ENCODE data around the gene KIF5C. TPM values are rescaled to one million over a fixed set of nuclear protein-coding genes. Genes with fewer than 3 reads are reported as not detected.

KIF5C gene
- polyA plus RNA-seq, 2 donors, result 0.16 to 0.18 TPM

- H3K27me3 ChIP-seq (ENCODE audit: control insufficient read depth in 1 of 2, insufficient read depth in 2 of 2, low read length in 2 of 2), result no peaks in the 10 kb centered on the region
- H3K4me3 ChIP-seq (ENCODE audit: low read depth in 1 of 2, low read length in 2 of 2), result no peak overlapping the region
- peaks cover 0 to 3% of the 10 kb centered on the region in 2 donors for H3K4me1 ChIP-seq (ENCODE audit: control insufficient read depth in 2 of 2, insufficient read depth in 2 of 2, low read length in 1 of 2)
- no peaks in the 10 kb centered on the region for H3K36me3 ChIP-seq (ENCODE audit: control insufficient read depth in 2 of 2, insufficient read depth in 2 of 2, low read length in 1 of 2)
- peaks cover 0 to 2% of the 10 kb centered on the region in 2 donors for H3K9me3 ChIP-seq (ENCODE audit: control insufficient read depth in 2 of 2, insufficient read depth in 1 of 2, low read depth in 1 of 2, low read length in 1 of 2)
- H3K27ac ChIP-seq (ENCODE audit: low read depth in 2 of 2, low read length in 1 of 2), result no peak overlapping the region
- WGBS, 2 donors, result 81% methylated on average over 4 of the region's 4 CpGs
These were observed 39.4 kb downstream of the KIF5C start for GRCh38 chr2:148914463-148914862.

- H3K4me3 ChIP-seq (ENCODE audit: low read depth in 1 of 2, low read length in 2 of 2), result no peak overlapping the region
- peaks cover 0 to 2% of the 10 kb centered on the region in 2 donors for H3K9me3 ChIP-seq (ENCODE audit: control insufficient read depth in 2 of 2, insufficient read depth in 1 of 2, low read depth in 1 of 2, low read length in 1 of 2)
- H3K27ac ChIP-seq (ENCODE audit: low read depth in 2 of 2, low read length in 1 of 2), result no peak overlapping the region
- WGBS, 2 donors, result 78 to 94% methylated on average over 1 of the region's 1 CpG
- no peaks in the 10 kb centered on the region for H3K27me3 ChIP-seq (ENCODE audit: control insufficient read depth in 1 of 2, insufficient read depth in 2 of 2, low read length in 2 of 2)
- H3K36me3 ChIP-seq (ENCODE audit: control insufficient read depth in 2 of 2, insufficient read depth in 2 of 2, low read length in 1 of 2), result no peaks in the 10 kb centered on the region
- H3K4me1 ChIP-seq (ENCODE audit: control insufficient read depth in 2 of 2, insufficient read depth in 2 of 2, low read length in 1 of 2), result peaks cover 0 to 3% of the 10 kb centered on the region in 2 donors
These were observed 42.4 kb downstream of the KIF5C start for GRCh38 chr2:148917431-148917830.

- Histone ChIP-seq H3K9me3 (ENCODE audit: control insufficient read depth in 2 of 2, insufficient read depth in 1 of 2, low read depth in 1 of 2, low read length in 1 of 2) (peaks cover 0 to 2% of the 10 kb centered on the region in 2 donors), H3K27me3 (ENCODE audit: control insufficient read depth in 1 of 2, insufficient read depth in 2 of 2, low read length in 2 of 2) (no peaks in the 10 kb centered on the region), H3K27ac (ENCODE audit: low read depth in 2 of 2, low read length in 1 of 2) (no peak overlapping the region), H3K4me3 (ENCODE audit: low read depth in 1 of 2, low read length in 2 of 2) (no peak overlapping the region), H3K36me3 (ENCODE audit: control insufficient read depth in 2 of 2, insufficient read depth in 2 of 2, low read length in 1 of 2) (no peaks in the 10 kb centered on the region), H3K4me1 (ENCODE audit: control insufficient read depth in 2 of 2, insufficient read depth in 2 of 2, low read length in 1 of 2) (peaks cover 0 to 3% of the 10 kb centered on the region in 2 donors)
- 72 to 82% methylated on average over 2 of the region's 2 CpGs for WGBS, 2 donors
These were observed 43.5 kb downstream of the KIF5C start for GRCh38 chr2:148918554-148918953.

DNA sequence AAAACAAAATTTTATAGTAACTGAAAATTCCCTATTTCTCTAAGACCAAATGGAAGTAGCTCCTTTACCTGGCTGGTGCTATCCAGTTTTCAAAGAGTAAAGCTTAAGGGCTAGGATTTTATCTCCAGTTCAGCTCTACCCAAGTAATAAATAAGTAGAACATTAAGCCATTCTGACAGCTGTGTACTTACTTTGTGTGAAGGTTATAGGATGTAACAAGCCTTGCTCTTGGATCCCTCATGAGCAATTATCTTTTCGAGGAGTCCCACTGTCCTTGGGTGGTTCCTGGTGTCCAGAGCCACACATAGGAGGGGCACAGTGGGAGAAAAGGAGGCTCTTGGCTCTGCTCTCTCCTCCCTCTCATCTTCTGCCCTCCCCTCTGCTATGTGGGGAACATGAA, 45.5 kb downstream of the KIF5C start:
- WGBS, 2 donors, result 69 to 83% methylated on average over 1 of the region's 1 CpG
- peaks cover 0 to 3% of the 10 kb centered on the region in 2 donors for H3K4me1 ChIP-seq (ENCODE audit: control insufficient read depth in 2 of 2, insufficient read depth in 2 of 2, low read length in 1 of 2)
- H3K27ac ChIP-seq (ENCODE audit: low read depth in 2 of 2, low read length in 1 of 2), result no peak overlapping the region
- peaks cover 0 to 2% of the 10 kb centered on the region in 2 donors for H3K9me3 ChIP-seq (ENCODE audit: control insufficient read depth in 2 of 2, insufficient read depth in 1 of 2, low read depth in 1 of 2, low read length in 1 of 2)
- no peaks in the 10 kb centered on the region for H3K36me3 ChIP-seq (ENCODE audit: control insufficient read depth in 2 of 2, insufficient read depth in 2 of 2, low read length in 1 of 2)
- no peak overlapping the region for H3K4me3 ChIP-seq (ENCODE audit: low read depth in 1 of 2, low read length in 2 of 2)
- H3K27me3 ChIP-seq (ENCODE audit: control insufficient read depth in 1 of 2, insufficient read depth in 2 of 2, low read length in 2 of 2), result no peaks in the 10 kb centered on the region

GRCh38 chr2:148922062-148922461, 47.0 kb downstream of the KIF5C start:
- 95 to 97% methylated on average over 5 of the region's 5 CpGs for WGBS, 2 donors
- Histone ChIP-seq H3K36me3 (ENCODE audit: control insufficient read depth in 2 of 2, insufficient read depth in 2 of 2, low read length in 1 of 2) (no peaks in the 10 kb centered on the region), H3K4me1 (ENCODE audit: control insufficient read depth in 2 of 2, insufficient read depth in 2 of 2, low read length in 1 of 2) (peaks cover 0 to 2% of the 10 kb centered on the region in 2 donors), H3K27ac (ENCODE audit: low read depth in 2 of 2, low read length in 1 of 2) (no peak overlapping the region), H3K27me3 (ENCODE audit: control insufficient read depth in 1 of 2, insufficient read depth in 2 of 2, low read length in 2 of 2) (no peaks in the 10 kb centered on the region), H3K9me3 (ENCODE audit: control insufficient read depth in 2 of 2, insufficient read depth in 1 of 2, low read depth in 1 of 2, low read length in 1 of 2) (peaks cover 0 to 2% of the 10 kb centered on the region in 2 donors), H3K4me3 (ENCODE audit: low read depth in 1 of 2, low read length in 2 of 2) (no peak overlapping the region)

DNA sequence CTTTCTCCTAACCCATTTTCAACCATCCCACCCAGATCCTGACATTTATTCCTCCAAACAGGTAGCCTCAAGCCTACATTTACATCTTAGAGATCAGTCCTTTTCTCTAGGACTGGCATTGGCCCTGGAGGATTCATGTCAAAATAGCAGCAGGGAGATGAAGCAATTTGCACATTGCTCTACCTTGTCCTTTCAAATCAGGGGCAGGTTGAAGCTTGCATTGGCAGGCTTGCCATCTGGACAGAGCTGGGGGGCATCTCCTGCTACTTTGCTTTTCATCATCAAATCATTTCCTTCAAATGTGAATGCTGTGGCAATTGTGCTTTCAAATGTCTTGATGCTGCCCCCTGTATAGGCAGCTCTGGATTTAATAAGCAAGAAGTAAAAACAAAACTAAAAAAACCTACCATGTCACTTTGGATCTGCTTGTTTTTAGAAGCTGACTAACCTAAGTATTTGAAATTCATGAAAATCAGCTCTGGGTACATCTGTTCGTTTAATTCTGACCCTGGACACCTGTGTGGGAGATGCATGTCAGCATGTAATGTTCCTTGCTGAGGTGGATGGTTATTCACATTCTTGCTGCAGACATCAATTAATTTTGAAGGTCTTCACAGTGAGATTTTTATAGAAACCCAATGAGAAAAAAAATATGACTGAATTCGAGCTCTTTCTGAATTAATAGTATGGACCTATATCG, 47.9 kb downstream of the KIF5C start:
- H3K27ac ChIP-seq (ENCODE audit: low read depth in 2 of 2, low read length in 1 of 2), result no peak overlapping the region
- 75 to 81% methylated on average over 3 of the region's 3 CpGs for WGBS, 2 donors
- peaks cover 0 to 3% of the 10 kb centered on the region in 2 donors for H3K4me1 ChIP-seq (ENCODE audit: control insufficient read depth in 2 of 2, insufficient read depth in 2 of 2, low read length in 1 of 2)
- no peaks in the 10 kb centered on the region for H3K36me3 ChIP-seq (ENCODE audit: control insufficient read depth in 2 of 2, insufficient read depth in 2 of 2, low read length in 1 of 2)
- H3K4me3 ChIP-seq (ENCODE audit: low read depth in 1 of 2, low read length in 2 of 2), result no peak overlapping the region
- peaks cover 0 to 2% of the 10 kb centered on the region in 2 donors for H3K9me3 ChIP-seq (ENCODE audit: control insufficient read depth in 2 of 2, insufficient read depth in 1 of 2, low read depth in 1 of 2, low read length in 1 of 2)
- H3K27me3 ChIP-seq (ENCODE audit: control insufficient read depth in 1 of 2, insufficient read depth in 2 of 2, low read length in 2 of 2), result no peaks in the 10 kb centered on the region

DNA sequence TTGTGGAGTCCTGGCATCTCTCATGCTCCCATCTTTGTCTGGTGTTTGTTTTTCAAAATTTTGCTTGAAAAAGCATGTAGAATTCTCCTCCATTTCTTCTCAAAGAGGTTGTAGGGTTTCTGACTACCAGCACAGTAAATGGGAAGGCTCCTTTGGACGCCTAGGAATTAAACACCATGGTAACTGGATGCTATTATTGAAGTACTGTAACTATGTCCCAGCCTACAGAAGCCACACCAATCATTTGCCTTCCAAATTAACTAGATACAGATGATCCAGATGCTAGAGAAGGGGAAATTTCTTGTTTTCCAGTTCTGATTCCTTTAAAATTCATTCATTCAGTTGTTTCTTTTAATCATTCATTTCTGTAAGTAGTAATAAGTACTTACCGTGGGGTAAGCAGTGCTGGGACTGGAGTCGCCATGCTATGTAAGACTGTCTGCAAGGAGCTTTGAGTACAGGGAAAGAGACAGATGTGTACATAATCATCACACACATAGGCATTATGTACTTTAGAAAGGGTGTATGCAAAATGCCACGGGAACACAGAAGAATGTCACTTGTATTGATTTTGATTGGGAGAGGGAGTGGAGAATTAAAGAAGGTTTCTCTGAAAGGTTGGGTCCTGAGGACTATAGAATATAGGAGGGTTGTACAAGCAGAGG, 49.6 kb downstream of the KIF5C start:
- Histone ChIP-seq H3K4me1 (ENCODE audit: control insufficient read depth in 2 of 2, insufficient read depth in 2 of 2, low read length in 1 of 2) (peaks cover 0 to 3% of the 10 kb centered on the region in 2 donors), H3K27me3 (ENCODE audit: control insufficient read depth in 1 of 2, insufficient read depth in 2 of 2, low read length in 2 of 2) (no peaks in the 10 kb centered on the region), H3K9me3 (ENCODE audit: control insufficient read depth in 2 of 2, insufficient read depth in 1 of 2, low read depth in 1 of 2, low read length in 1 of 2) (no peaks in the 10 kb centered on the region), H3K27ac (ENCODE audit: low read depth in 2 of 2, low read length in 1 of 2) (no peak overlapping the region), H3K36me3 (ENCODE audit: control insufficient read depth in 2 of 2, insufficient read depth in 2 of 2, low read length in 1 of 2) (no peaks in the 10 kb centered on the region), H3K4me3 (ENCODE audit: low read depth in 1 of 2, low read length in 2 of 2) (no peak overlapping the region)
- 88% methylated on average over 4 of the region's 4 CpGs for WGBS, 2 donors

DNA sequence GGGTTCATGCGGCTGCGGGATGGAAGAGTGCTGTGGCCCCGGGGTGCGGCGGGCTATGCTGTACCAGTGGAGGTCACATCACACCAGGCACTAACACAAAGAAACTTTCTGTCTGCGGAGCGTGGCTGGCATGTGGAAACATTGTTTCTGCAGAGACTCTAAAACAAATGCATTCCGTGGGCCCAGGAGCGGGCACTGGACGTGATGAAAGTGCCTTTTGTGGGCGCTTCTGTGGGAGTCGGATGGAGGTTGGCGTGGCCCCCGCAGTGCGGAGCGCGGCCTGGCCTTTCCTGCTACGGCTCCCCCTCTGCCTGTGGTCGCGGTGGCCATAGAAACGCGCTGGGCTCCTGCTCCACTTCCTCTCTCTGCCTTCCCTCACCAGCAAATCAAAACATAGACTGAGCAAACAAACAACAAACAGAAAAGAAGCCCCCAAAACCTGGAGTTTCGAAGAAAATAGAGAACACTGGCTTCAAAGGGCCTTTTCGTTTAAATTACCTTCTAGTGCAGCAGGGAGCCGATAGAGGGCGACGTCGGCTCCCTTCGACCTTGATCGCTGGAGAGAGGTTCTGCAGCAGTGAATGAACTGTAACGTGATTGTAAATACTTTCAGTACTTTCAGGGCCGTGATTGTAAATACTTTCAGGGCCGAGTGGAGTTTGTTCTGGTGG, 51.4 kb downstream of the KIF5C start:
- H3K4me1 ChIP-seq (ENCODE audit: control insufficient read depth in 2 of 2, insufficient read depth in 2 of 2, low read length in 1 of 2), result peaks cover 0 to 3% of the 10 kb centered on the region in 2 donors
- H3K27me3 ChIP-seq (ENCODE audit: control insufficient read depth in 1 of 2, insufficient read depth in 2 of 2, low read length in 2 of 2), result no peaks in the 10 kb centered on the region
- no peak overlapping the region for H3K27ac ChIP-seq (ENCODE audit: low read depth in 2 of 2, low read length in 1 of 2)
- 61 to 72% methylated on average over 33 of the region's 33 CpGs for WGBS, 2 donors
- H3K36me3 ChIP-seq (ENCODE audit: control insufficient read depth in 2 of 2, insufficient read depth in 2 of 2, low read length in 1 of 2), result no peaks in the 10 kb centered on the region
- no peaks in the 10 kb centered on the region for H3K9me3 ChIP-seq (ENCODE audit: control insufficient read depth in 2 of 2, insufficient read depth in 1 of 2, low read depth in 1 of 2, low read length in 1 of 2)
- H3K4me3 ChIP-seq (ENCODE audit: low read depth in 1 of 2, low read length in 2 of 2), result no peak overlapping the region

GRCh38 chr2:148926981-148927401, 52.0 kb downstream of the KIF5C start:
- Histone ChIP-seq H3K27me3 (ENCODE audit: control insufficient read depth in 1 of 2, insufficient read depth in 2 of 2, low read length in 2 of 2) (no peaks in the 10 kb centered on the region), H3K4me1 (ENCODE audit: control insufficient read depth in 2 of 2, insufficient read depth in 2 of 2, low read length in 1 of 2) (peaks cover 0 to 3% of the 10 kb centered on the region in 2 donors), H3K36me3 (ENCODE audit: control insufficient read depth in 2 of 2, insufficient read depth in 2 of 2, low read length in 1 of 2) (no peaks in the 10 kb centered on the region), H3K9me3 (ENCODE audit: control insufficient read depth in 2 of 2, insufficient read depth in 1 of 2, low read depth in 1 of 2, low read length in 1 of 2) (no peaks in the 10 kb centered on the region), H3K4me3 (ENCODE audit: low read depth in 1 of 2, low read length in 2 of 2) (no peak overlapping the region), H3K27ac (ENCODE audit: low read depth in 2 of 2, low read length in 1 of 2) (no peak overlapping the region)
- WGBS, 2 donors, result 63 to 67% methylated on average over 11 of the region's 11 CpGs

All from esophagus (tissue), 2 donors.